Measurements from ENCODE around the gene SOBP. TPM values are rescaled to one million over a fixed set of nuclear protein-coding genes. Genes with fewer than 3 reads are reported as not detected.

SOBP gene
- total RNA-seq, 2 donors from 2014 or later: 1.5 to 1.9 TPM

DNA sequence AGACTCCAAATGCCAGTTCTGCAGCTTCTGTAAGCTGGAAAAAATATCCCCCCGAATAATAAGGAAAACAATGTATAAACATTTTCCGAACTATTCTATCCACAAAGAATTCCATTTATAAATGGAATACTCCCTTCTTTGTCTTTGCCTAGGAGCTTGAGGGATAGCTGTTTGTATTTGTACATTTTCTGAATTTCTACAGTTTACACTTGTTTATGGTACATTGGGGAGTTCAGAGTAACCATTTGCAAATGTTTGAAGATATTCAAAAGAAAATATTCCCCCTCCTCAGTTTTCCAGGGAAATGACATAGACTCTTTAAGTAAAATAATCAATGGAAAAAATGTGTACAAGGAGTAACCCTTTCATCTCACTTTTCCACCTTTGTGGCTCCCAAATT is 149.6 kb downstream of the SOBP start:
- Mint-ChIP-seq H3K9me3 (no peaks in the 10 kb centered on the region), H3K27me3 (ENCODE audit: insufficient read depth) (peaks cover 24% of the 10 kb centered on the region), H3K4me3 (no peak overlapping the region), H3K4me1 (no peaks in the 10 kb centered on the region), H3K36me3 (ENCODE audit: low read depth) (no peaks in the 10 kb centered on the region), H3K27ac (no peak overlapping the region)
- no peak for DNase-seq
- H3K4me3 ChIP-seq (ENCODE audit: low read length): no peak overlapping the region
- no peaks in the 10 kb centered on the region for H3K4me1 ChIP-seq (ENCODE audit: control insufficient read depth, insufficient read depth, low read length)
- TF ChIP-seq, protein P1, sequence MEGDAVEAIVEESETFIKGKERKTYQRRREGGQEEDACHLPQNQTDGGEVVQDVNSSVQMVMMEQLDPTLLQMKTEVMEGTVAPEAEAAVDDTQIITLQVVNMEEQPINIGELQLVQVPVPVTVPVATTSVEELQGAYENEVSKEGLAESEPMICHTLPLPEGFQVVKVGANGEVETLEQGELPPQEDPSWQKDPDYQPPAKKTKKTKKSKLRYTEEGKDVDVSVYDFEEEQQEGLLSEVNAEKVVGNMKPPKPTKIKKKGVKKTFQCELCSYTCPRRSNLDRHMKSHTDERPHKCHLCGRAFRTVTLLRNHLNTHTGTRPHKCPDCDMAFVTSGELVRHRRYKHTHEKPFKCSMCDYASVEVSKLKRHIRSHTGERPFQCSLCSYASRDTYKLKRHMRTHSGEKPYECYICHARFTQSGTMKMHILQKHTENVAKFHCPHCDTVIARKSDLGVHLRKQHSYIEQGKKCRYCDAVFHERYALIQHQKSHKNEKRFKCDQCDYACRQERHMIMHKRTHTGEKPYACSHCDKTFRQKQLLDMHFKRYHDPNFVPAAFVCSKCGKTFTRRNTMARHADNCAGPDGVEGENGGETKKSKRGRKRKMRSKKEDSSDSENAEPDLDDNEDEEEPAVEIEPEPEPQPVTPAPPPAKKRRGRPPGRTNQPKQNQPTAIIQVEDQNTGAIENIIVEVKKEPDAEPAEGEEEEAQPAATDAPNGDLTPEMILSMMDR (conservative IDR thresholded peaks at IDR 0.05): no peak
- H3K27me3 ChIP-seq (ENCODE audit: control insufficient read depth, insufficient read depth, low read length, poor library complexity, severe bottlenecking): peaks cover 24% of the 10 kb centered on the region
- no peak overlapping the region for H3K9ac ChIP-seq (ENCODE audit: extremely low read depth, low read length, poor library complexity, severe bottlenecking)
- WGBS, 2 experiments (ENCODE audit: insufficient coverage in 1 of 2, insufficient read length in 1 of 2): 0 to 50% methylated on average over 1 to 2 of the region's 2 CpGs
- H3K27ac ChIP-seq (ENCODE audit: low read depth, low read length): no peak overlapping the region
- no peaks in the 10 kb centered on the region for H3K36me3 ChIP-seq (ENCODE audit: control insufficient read depth, insufficient read depth, low read length)
- H3K9me3 ChIP-seq (ENCODE audit: control insufficient read depth, low read length): no peaks in the 10 kb centered on the region

DNA sequence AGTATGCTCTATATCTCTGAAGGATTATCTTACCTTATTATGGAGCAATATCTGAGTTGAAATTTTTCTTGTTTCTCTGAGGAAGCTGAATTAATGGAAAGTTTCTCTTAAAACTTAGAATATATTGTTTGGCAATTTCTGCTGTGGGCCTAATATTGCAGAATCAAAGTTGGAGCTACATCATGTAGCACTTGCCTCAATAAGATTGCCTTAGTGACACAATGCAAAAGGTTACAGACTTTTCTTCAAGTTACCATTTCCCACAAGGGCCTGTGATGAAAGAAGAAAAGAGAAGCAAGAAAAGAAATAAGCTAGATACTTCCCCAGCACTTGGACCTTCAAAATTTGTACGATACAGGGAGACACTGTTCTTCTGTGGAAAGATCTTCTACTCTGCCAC is 151.2 kb downstream of the SOBP start:
- DNase-seq: no peak
- peaks cover 12% of the 10 kb centered on the region for H3K27me3 Mint-ChIP-seq (ENCODE audit: insufficient read depth)
- H3K36me3 Mint-ChIP-seq (ENCODE audit: low read depth): no peaks in the 10 kb centered on the region
- 83 to 95% methylated on average over 1 of the region's 1 CpG for WGBS, 2 experiments (ENCODE audit: insufficient coverage in 1 of 2, insufficient read length in 1 of 2)
- Histone ChIP-seq H3K27me3 (ENCODE audit: control insufficient read depth, insufficient read depth, low read length, poor library complexity, severe bottlenecking) (peaks cover 11% of the 10 kb centered on the region), H3K36me3 (ENCODE audit: control insufficient read depth, insufficient read depth, low read length) (no peaks in the 10 kb centered on the region), H3K4me1 (ENCODE audit: control insufficient read depth, insufficient read depth, low read length) (no peaks in the 10 kb centered on the region), H3K27ac (ENCODE audit: low read depth, low read length) (no peak overlapping the region), H3K4me3 (ENCODE audit: low read length) (no peak overlapping the region), H3K9me3 (ENCODE audit: control insufficient read depth, low read length) (no peaks in the 10 kb centered on the region), H3K9ac (ENCODE audit: extremely low read depth, low read length, poor library complexity, severe bottlenecking) (no peak overlapping the region)
- no peak overlapping the region for H3K27ac Mint-ChIP-seq
- H3K4me3 Mint-ChIP-seq: no peak overlapping the region
- no peaks in the 10 kb centered on the region for H3K9me3 Mint-ChIP-seq
- TF ChIP-seq, protein P1 (conservative IDR thresholded peaks at IDR 0.05): no peak
- no peaks in the 10 kb centered on the region for H3K4me1 Mint-ChIP-seq

DNA sequence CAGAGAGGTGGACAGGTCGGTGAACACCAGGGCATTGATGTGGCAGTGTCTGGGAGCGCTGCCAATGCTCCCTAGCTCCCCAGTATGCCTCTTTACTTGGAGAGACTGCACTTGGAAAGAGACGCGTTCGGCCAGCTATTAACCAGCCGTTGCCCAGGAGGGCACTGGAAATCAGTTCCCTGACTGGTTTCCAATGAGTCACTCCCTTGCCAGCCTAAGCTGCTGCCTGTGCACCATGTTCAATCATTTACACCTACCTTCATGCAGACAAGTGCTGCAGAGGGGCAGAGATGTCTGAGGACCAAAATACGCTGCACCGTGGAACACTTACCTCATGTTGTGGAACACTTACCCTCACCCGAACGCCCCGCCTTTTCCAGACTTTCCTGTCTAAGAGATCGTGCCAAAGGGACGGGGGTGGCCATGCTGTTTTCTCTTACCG is 151.6 kb downstream of the SOBP start:
- Histone ChIP-seq H3K36me3 (ENCODE audit: control insufficient read depth, insufficient read depth, low read length) (no peaks in the 10 kb centered on the region), H3K27me3 (ENCODE audit: control insufficient read depth, insufficient read depth, low read length, poor library complexity, severe bottlenecking) (peaks cover 7% of the 10 kb centered on the region), H3K4me3 (ENCODE audit: low read length) (no peak overlapping the region), H3K4me1 (ENCODE audit: control insufficient read depth, insufficient read depth, low read length) (no peaks in the 10 kb centered on the region), H3K9me3 (ENCODE audit: control insufficient read depth, low read length) (no peaks in the 10 kb centered on the region), H3K9ac (ENCODE audit: extremely low read depth, low read length, poor library complexity, severe bottlenecking) (no peak overlapping the region), H3K27ac (ENCODE audit: low read depth, low read length) (no peak overlapping the region)
- Mint-ChIP-seq H3K4me1 (no peaks in the 10 kb centered on the region), H3K27ac (no peak overlapping the region), H3K27me3 (ENCODE audit: insufficient read depth) (peaks cover 7% of the 10 kb centered on the region), H3K9me3 (no peaks in the 10 kb centered on the region), H3K36me3 (ENCODE audit: low read depth) (no peaks in the 10 kb centered on the region), H3K4me3 (no peak overlapping the region)
- TF ChIP-seq, protein P1 (conservative IDR thresholded peaks at IDR 0.05): no peak
- no peak for DNase-seq
- 92% methylated on average over 14 of the region's 14 CpGs for WGBS, 2 experiments (ENCODE audit: insufficient coverage in 1 of 2, insufficient read length in 1 of 2)

All from endodermal cell (in vitro differentiated cells).